ENCODE measurements around the gene FBXO7.

FBXO7 gene

DNA sequence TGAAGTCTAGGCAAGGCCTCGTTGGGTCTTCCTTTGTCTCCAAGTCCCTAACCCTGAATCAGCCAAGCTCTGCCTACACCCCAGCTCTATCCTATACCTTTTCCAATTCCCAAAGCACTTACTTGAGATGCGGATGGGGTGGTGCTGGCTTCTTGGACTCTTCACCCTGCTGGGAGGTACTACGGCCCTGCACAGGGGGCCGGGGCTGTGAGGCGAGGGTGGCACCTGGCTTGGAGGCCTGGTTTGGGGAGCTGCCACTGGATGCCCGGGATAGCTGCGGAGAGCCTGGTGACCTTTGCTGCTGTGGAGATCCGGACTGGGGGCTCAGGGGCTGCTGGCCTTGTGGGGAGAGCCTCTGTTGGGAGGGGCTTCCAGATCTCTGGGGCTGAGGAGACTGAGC, 43.3 kb downstream of the FBXO7 start:
- no peak for TF ChIP-seq FOXP2 (optimal IDR thresholded peaks at IDR 0.05; ENCODE audit: borderline replicate concordance, extremely low read depth, extremely low read length, insufficient read depth)
- no peak for TF ChIP-seq TAF1 (IDR thresholded peaks at IDR 0.05; ENCODE audit: borderline replicate concordance, insufficient read depth, low read length)

DNA sequence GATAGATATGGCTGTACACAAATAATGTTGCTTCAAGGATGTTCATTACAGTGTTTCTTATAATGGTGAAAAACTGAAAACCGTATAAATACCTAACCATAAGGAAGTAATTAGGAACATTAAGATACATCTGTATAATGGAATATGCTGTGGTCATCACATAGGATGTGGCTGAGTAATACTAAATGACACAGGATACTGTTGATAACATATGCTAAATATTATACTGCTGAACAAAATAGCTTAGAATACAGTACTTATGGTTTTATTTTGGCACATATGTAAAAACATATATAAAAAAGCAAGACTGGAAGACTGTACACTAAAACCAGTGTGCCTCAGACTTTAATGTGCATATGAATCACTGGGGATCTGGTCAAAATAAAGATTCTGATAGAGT, 43.8 kb downstream of the FBXO7 start:
- TF ChIP-seq TAF1 (IDR thresholded peaks at IDR 0.05; ENCODE audit: borderline replicate concordance, insufficient read depth, low read length), result no peak
- TF ChIP-seq, protein P1, sequence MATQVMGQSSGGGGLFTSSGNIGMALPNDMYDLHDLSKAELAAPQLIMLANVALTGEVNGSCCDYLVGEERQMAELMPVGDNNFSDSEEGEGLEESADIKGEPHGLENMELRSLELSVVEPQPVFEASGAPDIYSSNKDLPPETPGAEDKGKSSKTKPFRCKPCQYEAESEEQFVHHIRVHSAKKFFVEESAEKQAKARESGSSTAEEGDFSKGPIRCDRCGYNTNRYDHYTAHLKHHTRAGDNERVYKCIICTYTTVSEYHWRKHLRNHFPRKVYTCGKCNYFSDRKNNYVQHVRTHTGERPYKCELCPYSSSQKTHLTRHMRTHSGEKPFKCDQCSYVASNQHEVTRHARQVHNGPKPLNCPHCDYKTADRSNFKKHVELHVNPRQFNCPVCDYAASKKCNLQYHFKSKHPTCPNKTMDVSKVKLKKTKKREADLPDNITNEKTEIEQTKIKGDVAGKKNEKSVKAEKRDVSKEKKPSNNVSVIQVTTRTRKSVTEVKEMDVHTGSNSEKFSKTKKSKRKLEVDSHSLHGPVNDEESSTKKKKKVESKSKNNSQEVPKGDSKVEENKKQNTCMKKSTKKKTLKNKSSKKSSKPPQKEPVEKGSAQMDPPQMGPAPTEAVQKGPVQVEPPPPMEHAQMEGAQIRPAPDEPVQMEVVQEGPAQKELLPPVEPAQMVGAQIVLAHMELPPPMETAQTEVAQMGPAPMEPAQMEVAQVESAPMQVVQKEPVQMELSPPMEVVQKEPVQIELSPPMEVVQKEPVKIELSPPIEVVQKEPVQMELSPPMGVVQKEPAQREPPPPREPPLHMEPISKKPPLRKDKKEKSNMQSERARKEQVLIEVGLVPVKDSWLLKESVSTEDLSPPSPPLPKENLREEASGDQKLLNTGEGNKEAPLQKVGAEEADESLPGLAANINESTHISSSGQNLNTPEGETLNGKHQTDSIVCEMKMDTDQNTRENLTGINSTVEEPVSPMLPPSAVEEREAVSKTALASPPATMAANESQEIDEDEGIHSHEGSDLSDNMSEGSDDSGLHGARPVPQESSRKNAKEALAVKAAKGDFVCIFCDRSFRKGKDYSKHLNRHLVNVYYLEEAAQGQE (IDR thresholded peaks at IDR 0.05; ENCODE audit: insufficient read depth in 1 of 2, low read depth in 2 of 2, low read length in 2 of 2), result no peak
- no peak for TF ChIP-seq SIN3A (IDR thresholded peaks at IDR 0.05; ENCODE audit: borderline replicate concordance, insufficient read depth, low read length)
- TF ChIP-seq POLR2AphosphoS5 (IDR thresholded peaks at IDR 0.05; ENCODE audit: low read depth, low read length), result no peak
- TF ChIP-seq FOXP2 (optimal IDR thresholded peaks at IDR 0.05; ENCODE audit: borderline replicate concordance, extremely low read depth, extremely low read length, insufficient read depth), result no peak

DNA sequence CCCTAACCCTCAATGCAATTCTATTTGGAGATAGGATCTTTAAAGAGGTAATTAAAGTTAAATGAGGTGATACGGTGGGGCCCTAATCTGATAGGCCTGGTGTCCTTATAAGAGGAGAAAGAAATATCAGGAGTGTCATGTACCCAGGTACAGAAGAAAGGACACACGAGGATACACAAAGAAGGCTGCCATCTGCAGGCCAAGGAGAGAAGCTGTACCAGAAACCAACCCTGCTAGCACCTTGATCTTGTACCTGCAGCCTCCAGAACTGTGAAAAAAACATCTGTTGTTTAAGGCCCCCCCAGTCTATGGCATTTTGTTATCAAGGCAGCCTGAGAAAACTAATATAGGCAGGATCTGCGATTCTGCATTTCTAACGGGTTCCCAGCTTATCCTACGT, 44.2 kb downstream of the FBXO7 start:
- TF ChIP-seq, protein P1 (IDR thresholded peaks at IDR 0.05; ENCODE audit: insufficient read depth in 1 of 2, low read depth in 2 of 2, low read length in 2 of 2), result no peak

DNA sequence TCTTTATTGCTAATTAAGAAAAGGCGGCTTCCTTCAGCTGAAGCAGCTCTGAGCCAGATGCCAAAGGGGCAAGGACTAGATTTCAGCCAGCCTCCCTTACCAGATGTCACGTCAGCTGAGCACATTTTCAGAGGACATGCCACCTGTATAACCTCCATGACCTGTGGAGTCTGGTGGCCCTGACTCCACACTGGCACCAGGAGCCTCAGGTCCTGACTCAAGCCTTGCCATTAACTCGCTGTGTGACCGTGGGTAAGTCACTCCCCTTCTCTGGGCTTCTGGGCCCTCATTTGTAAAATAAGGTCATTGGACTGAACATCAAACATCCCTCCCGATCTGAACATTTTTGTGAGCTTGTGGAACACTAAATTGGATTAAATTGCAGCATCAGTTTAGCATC, 46.0 kb downstream of the FBXO7 start:
- TF ChIP-seq POLR2AphosphoS5 (IDR thresholded peaks at IDR 0.05; ENCODE audit: low read depth, low read length), result no peak
- TF ChIP-seq, protein P1 (IDR thresholded peaks at IDR 0.05; ENCODE audit: insufficient read depth in 1 of 2, low read depth in 2 of 2, low read length in 2 of 2), result no peak
- no peak for TF ChIP-seq SIN3A (IDR thresholded peaks at IDR 0.05; ENCODE audit: borderline replicate concordance, insufficient read depth, low read length)
- no peak for TF ChIP-seq TAF1 (IDR thresholded peaks at IDR 0.05; ENCODE audit: borderline replicate concordance, insufficient read depth, low read length)
- TF ChIP-seq FOXP2 (optimal IDR thresholded peaks at IDR 0.05; ENCODE audit: borderline replicate concordance, extremely low read depth, extremely low read length, insufficient read depth), result no peak

DNA sequence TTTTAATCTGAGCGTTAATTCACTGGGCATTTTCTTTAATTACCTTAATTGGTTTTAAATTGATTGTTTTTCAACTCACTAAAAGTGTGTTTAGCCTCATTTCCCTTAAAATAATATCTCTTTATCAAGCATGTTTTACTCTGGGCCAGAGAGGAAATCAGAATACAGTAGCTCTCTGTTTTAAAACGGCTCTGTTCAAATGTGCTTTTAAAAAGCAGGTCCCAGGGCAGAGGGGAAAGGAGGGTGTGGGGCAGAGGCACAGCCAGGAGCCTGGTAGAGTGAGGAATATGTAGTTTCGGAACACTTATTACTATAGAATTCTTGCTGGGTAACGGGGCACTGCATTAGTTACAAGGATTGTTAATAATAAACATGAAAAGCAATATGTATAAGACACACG, 47.6 kb downstream of the FBXO7 start:
- TF ChIP-seq, protein P1 (IDR thresholded peaks at IDR 0.05; ENCODE audit: insufficient read depth in 1 of 2, low read depth in 2 of 2, low read length in 2 of 2), result no peak
- no peak for TF ChIP-seq SIN3A (IDR thresholded peaks at IDR 0.05; ENCODE audit: borderline replicate concordance, insufficient read depth, low read length)
- TF ChIP-seq TAF1 (IDR thresholded peaks at IDR 0.05; ENCODE audit: borderline replicate concordance, insufficient read depth, low read length), result no peak
- no peak for TF ChIP-seq FOXP2 (optimal IDR thresholded peaks at IDR 0.05; ENCODE audit: borderline replicate concordance, extremely low read depth, extremely low read length, insufficient read depth)
- no peak for TF ChIP-seq POLR2AphosphoS5 (IDR thresholded peaks at IDR 0.05; ENCODE audit: low read depth, low read length)
